Peyer's patch (tissue), 4 donors: Measurements from ENCODE around the gene CSRP1.

Experiments used
- CTCF ChIP-seq, 6 experiments: fragments of 450-650 bp in 4 of 6; fragments of 200-600 bp in 2 of 6; sonication (generic) in 1 of 6; IDR thresholded peaks; one replicate each; pipeline ENCODE4 v1.5.1; 2017 to 2019; ENCODE audit warnings: antibody characterized with exemption in 6 of 6, mild to moderate bottlenecking in 3 of 6, moderate library complexity in 1 of 6
- POLR2A ChIP-seq, 2 donors: fragments of 450-650 bp; IDR thresholded peaks; one replicate each; pipeline ENCODE4 v1.5.1; 2017; ENCODE audit warnings: antibody characterized with exemption in 2 of 2, mild to moderate bottlenecking in 2 of 2, moderate library complexity in 2 of 2

- TF ChIP-seq CTCF (IDR thresholded peaks at IDR 0.05) (no peak), POLR2A (IDR thresholded peaks at IDR 0.05) (no peak)
Observed at GRCh38 chr1:201535919-201536245, 29.0 kb upstream of the CSRP1 start.
